Measurements from ENCODE around the gene EHMT1. TPM values are rescaled to one million over a fixed set of nuclear protein-coding genes. Genes with fewer than 3 reads are reported as not detected.

The EHMT1 gene
- total and polyA plus RNA-seq, 10 of the 15 experiments (the other 5 are each of a cell fraction or from before 2014, with no cell fraction given) = 2.9 to 100 (median 48.1) TPM

DNA sequence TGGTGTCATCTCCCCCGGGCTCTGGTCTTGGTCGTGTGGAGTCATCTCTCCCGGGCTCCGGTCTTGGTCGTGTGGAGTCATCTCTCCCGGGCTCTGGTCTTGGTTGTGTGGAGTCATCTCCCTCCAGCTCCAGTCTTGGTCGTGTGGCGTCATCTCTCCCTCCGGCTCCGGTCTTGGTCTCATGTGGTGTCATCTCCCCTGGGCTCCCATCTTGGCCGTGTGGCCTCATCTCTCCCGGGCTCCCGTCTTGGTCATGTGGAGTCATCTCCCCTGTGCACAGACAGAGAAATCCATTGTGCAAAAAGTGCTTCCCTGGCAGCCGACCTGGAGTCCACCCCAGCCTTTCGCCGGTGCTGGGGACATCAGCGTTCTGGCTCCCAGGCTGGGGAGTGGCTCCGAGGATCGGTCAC is 167.7 kb downstream of the EHMT1 start:
- intact Hi-C loops (cut with micrococcal nuclease; ENCODE audit: unreplicated experiment) = no loop called here
- no peak overlapping the region for H3K9ac ChIP-seq (ENCODE audit: control insufficient read depth, insufficient read depth, low read length)
- H3K4me2 ChIP-seq (ENCODE audit: control insufficient read depth, insufficient read depth) = no peak overlapping the region
- ChIA-PET RAD21 (ENCODE audit: unreplicated experiment) (no interaction called here), POLR2A (no interaction called here), CTCF (no interaction called here), SMC1A (ENCODE audit: uncharacterized antibody, unreplicated experiment) (no interaction called here)
- H3K27ac ChIP-seq (ENCODE audit: control insufficient read depth, insufficient read depth) = no peak overlapping the region
- DNase-seq (ENCODE audit: low read depth, low spot score) = no peak
- H3K4me1 ChIP-seq (ENCODE audit: control insufficient read depth, insufficient read depth, low read length) = no peaks in the 10 kb centered on the region
- no peaks in the 10 kb centered on the region for H3K27me3 ChIP-seq (replicated peaks in 1 of 2; ENCODE audit: control insufficient read depth in 2 of 2, insufficient read depth in 2 of 2, low read length in 1 of 2)
- H3K79me2 ChIP-seq (ENCODE audit: control insufficient read depth, insufficient read depth, low read length) = no peaks in the 10 kb centered on the region
- no peaks in the 10 kb centered on the region; the same call in 2 of the 3 replicates for H3K9me3 ChIP-seq (replicated peaks; ENCODE audit: control insufficient read depth, insufficient read depth, low read length)
- peaks cover 27 to 51% of the 10 kb centered on the region in 2 experiments for H3K36me3 ChIP-seq (ENCODE audit: control insufficient read depth in 2 of 2, insufficient read depth in 2 of 2, low read length in 1 of 2)
- no peak for TF ChIP-seq CBX5 (IDR thresholded peaks at IDR 0.05; ENCODE audit: low read depth)
- no peak for TF ChIP-seq KLF5 (IDR thresholded peaks at IDR 0.05; ENCODE audit: partially characterized antibody)
- TF ChIP-seq, protein P1, sequence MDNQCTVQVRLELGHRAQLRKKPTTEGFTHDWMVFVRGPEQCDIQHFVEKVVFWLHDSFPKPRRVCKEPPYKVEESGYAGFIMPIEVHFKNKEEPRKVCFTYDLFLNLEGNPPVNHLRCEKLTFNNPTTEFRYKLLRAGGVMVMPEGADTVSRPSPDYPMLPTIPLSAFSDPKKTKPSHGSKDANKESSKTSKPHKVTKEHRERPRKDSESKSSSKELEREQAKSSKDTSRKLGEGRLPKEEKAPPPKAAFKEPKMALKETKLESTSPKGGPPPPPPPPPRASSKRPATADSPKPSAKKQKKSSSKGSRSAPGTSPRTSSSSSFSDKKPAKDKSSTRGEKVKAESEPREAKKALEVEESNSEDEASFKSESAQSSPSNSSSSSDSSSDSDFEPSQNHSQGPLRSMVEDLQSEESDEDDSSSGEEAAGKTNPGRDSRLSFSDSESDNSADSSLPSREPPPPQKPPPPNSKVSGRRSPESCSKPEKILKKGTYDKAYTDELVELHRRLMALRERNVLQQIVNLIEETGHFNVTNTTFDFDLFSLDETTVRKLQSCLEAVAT (IDR thresholded peaks at IDR 0.05) = no peak
- TF ChIP-seq, protein P2, sequence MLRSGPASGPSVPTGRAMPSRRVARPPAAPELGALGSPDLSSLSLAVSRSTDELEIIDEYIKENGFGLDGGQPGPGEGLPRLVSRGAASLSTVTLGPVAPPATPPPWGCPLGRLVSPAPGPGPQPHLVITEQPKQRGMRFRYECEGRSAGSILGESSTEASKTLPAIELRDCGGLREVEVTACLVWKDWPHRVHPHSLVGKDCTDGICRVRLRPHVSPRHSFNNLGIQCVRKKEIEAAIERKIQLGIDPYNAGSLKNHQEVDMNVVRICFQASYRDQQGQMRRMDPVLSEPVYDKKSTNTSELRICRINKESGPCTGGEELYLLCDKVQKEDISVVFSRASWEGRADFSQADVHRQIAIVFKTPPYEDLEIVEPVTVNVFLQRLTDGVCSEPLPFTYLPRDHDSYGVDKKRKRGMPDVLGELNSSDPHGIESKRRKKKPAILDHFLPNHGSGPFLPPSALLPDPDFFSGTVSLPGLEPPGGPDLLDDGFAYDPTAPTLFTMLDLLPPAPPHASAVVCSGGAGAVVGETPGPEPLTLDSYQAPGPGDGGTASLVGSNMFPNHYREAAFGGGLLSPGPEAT (IDR thresholded peaks at IDR 0.05; ENCODE audit: low read depth) = no peak
- TF ChIP-seq, protein P3, sequence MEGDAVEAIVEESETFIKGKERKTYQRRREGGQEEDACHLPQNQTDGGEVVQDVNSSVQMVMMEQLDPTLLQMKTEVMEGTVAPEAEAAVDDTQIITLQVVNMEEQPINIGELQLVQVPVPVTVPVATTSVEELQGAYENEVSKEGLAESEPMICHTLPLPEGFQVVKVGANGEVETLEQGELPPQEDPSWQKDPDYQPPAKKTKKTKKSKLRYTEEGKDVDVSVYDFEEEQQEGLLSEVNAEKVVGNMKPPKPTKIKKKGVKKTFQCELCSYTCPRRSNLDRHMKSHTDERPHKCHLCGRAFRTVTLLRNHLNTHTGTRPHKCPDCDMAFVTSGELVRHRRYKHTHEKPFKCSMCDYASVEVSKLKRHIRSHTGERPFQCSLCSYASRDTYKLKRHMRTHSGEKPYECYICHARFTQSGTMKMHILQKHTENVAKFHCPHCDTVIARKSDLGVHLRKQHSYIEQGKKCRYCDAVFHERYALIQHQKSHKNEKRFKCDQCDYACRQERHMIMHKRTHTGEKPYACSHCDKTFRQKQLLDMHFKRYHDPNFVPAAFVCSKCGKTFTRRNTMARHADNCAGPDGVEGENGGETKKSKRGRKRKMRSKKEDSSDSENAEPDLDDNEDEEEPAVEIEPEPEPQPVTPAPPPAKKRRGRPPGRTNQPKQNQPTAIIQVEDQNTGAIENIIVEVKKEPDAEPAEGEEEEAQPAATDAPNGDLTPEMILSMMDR (IDR thresholded peaks at IDR 0.05 in 2 of 3, conservative IDR thresholded peaks at IDR 0.05 in 1 of 3; ENCODE audit: control insufficient read depth in 2 of 3, extremely low read depth in 1 of 3, insufficient read depth in 1 of 3, low read depth in 3 of 3, low read length in 3 of 3) = no peak
- TF ChIP-seq, protein P4, sequence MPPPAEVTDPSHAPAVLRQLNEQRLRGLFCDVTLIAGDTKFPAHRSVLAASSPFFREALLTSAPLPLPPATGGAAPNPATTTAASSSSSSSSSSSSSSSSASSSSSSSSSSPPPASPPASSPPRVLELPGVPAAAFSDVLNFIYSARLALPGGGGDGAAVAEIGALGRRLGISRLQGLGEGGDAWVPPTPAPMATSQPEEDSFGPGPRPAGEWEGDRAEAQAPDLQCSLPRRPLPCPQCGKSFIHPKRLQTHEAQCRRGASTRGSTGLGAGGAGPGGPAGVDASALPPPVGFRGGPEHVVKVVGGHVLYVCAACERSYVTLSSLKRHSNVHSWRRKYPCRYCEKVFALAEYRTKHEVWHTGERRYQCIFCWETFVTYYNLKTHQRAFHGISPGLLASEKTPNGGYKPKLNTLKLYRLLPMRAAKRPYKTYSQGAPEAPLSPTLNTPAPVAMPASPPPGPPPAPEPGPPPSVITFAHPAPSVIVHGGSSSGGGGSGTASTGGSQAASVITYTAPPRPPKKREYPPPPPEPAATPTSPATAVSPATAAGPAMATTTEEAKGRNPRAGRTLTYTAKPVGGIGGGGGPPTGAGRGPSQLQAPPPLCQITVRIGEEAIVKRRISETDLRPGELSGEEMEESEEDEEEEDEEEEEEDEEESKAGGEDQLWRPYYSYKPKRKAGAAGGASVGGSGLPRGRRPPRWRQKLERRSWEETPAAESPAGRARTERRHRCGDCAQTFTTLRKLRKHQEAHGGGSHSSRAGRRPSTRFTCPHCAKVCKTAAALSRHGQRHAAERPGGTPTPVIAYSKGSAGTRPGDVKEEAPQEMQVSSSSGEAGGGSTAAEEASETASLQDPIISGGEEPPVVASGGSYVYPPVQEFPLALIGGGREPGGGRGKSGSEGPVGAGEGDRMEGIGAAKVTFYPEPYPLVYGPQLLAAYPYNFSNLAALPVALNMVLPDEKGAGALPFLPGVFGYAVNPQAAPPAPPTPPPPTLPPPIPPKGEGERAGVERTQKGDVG (CRISPR knock-in tag; IDR thresholded peaks at IDR 0.05) = no peak
- TF ChIP-seq MTA3 (IDR thresholded peaks at IDR 0.05; ENCODE audit: borderline replicate concordance, low read length) = no peak
- TF ChIP-seq RELA (IDR thresholded peaks at IDR 0.05; ENCODE audit: borderline replicate concordance, partially characterized antibody) = no peak
- no peak for TF ChIP-seq RB1 (IDR thresholded peaks at IDR 0.05; ENCODE audit: borderline replicate concordance)
- TF ChIP-seq CEBPB (IDR thresholded peaks at IDR 0.05; ENCODE audit: borderline replicate concordance in 1 of 2, low read depth in 2 of 2, low read length in 2 of 2) = no peak
- no peak for TF ChIP-seq ZNF207 (IDR thresholded peaks at IDR 0.05; ENCODE audit: borderline replicate concordance)
- TF ChIP-seq, protein P5, sequence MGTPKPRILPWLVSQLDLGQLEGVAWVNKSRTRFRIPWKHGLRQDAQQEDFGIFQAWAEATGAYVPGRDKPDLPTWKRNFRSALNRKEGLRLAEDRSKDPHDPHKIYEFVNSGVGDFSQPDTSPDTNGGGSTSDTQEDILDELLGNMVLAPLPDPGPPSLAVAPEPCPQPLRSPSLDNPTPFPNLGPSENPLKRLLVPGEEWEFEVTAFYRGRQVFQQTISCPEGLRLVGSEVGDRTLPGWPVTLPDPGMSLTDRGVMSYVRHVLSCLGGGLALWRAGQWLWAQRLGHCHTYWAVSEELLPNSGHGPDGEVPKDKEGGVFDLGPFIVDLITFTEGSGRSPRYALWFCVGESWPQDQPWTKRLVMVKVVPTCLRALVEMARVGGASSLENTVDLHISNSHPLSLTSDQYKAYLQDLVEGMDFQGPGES (IDR thresholded peaks at IDR 0.05) = no peak
- no peak for TF ChIP-seq SMAD5 (IDR thresholded peaks at IDR 0.05; ENCODE audit: low read depth)
- BruUV-seq (replicated peaks) = no TSS peak
- WGBS (ENCODE audit: insufficient coverage, insufficient replicate concordance, low lambda C conversion rate, missing lambda C conversion rate) = 93% methylated on average over 19 of the region's 19 CpGs
- H4K20me1 ChIP-seq (ENCODE audit: control insufficient read depth, insufficient read depth) = no peaks in the 10 kb centered on the region
- H3K4me3 ChIP-seq = no peak overlapping the region
- no peak for ATAC-seq
- in situ Hi-C loops (cut with MboI) = no loop called here
- peak; percentile 18 for FAIRE-seq
- H2AFZ ChIP-seq (ENCODE audit: control insufficient read depth, low read depth, low read length) = no peak overlapping the region

All from GM12878 (cell line).